ENCODE measurements around the gene WSCD1. TPM values are rescaled to one million over a fixed set of nuclear protein-coding genes. Genes with fewer than 3 reads are reported as not detected.

The WSCD1 gene
- total and polyA plus RNA-seq, 2 donors (not counting 1 experiment from before 2014, with no cell fraction given), result not detected

GRCh38 chr17:6021627-6022026, 48.6 kb upstream of the WSCD1 start:
- peaks cover 28% of the 10 kb centered on the region for H3K27me3 Mint-ChIP-seq
- DNase-seq, result no peak

More at GRCh38 chr17:6021627-6022026, 48.6 kb upstream of the WSCD1 start:
- ChIA-PET CTCF (no interaction called here), POLR2A (no interaction called here)
- intact Hi-C loops (cut with micrococcal nuclease), result no loop called here
- Histone ChIP-seq H3K9ac (ENCODE audit: low read length) (no peak overlapping the region), H3K4me2 (replicated peaks; ENCODE audit: low read depth, low read length, poor library complexity, severe bottlenecking) (no peak overlapping the region), H3K4me3 (ENCODE audit: control extremely low read depth in 1 of 5, extremely low read depth in 1 of 5, insufficient read depth in 1 of 5, low read depth in 2 of 5, low read length in 4 of 5) (no peak overlapping the region), H2AFZ (ENCODE audit: insufficient read depth, low read depth, low read length, poor library complexity, severe bottlenecking) (no peak overlapping the region), H3K4me1 (ENCODE audit: control insufficient read depth in 2 of 2, insufficient read depth in 2 of 2, low read length in 2 of 2) (no peaks in the 10 kb centered on the region), H3K27me3 (replicated peaks in 1 of 4; ENCODE audit: control extremely low read depth in 1 of 4, control insufficient read depth in 3 of 4, insufficient read depth in 4 of 4, low read length in 3 of 4) (peaks cover 0 to 2% (median 0%) of the 10 kb centered on the region in 4 experiments), H3K79me2 (ENCODE audit: control insufficient read depth, insufficient read depth, low read length) (no peaks in the 10 kb centered on the region), H3K9me3 (ENCODE audit: control extremely low read depth in 1 of 3, control insufficient read depth in 2 of 3, insufficient read depth in 1 of 3, low read length in 2 of 3) (no peaks in the 10 kb centered on the region), H3K27ac (ENCODE audit: low read length in 2 of 2) (no peak overlapping the region), H3K36me3 (replicated peaks in 1 of 2; ENCODE audit: control extremely low read depth in 1 of 2, control insufficient read depth in 1 of 2, extremely low read depth in 1 of 2, insufficient read depth in 2 of 2, low read length in 1 of 2) (no peaks in the 10 kb centered on the region), H4K20me1 (ENCODE audit: control insufficient read depth, insufficient read depth, low read length, poor library complexity, severe bottlenecking) (no peaks in the 10 kb centered on the region)
- H3K9me3 Mint-ChIP-seq (ENCODE audit: insufficient read depth), result no peaks in the 10 kb centered on the region
- H3K4me3 Mint-ChIP-seq, result no peak overlapping the region
- WGBS (ENCODE audit: insufficient coverage), result 82% methylated on average over 6 of the region's 9 CpGs
- no peak overlapping the region for H3K27ac Mint-ChIP-seq
- no peak for TF ChIP-seq CTCF (IDR thresholded peaks at IDR 0.05)
- no peak for TF ChIP-seq EZH2 (IDR thresholded peaks at IDR 0.05; ENCODE audit: borderline replicate concordance, insufficient read depth, low read depth, low read length, poor library complexity, severe bottlenecking)
- no peak for ATAC-seq (ENCODE audit: low read depth)
- no peaks in the 10 kb centered on the region for H3K4me1 Mint-ChIP-seq
